ENCODE data around the gene TLL2.

TLL2 gene

GRCh38 chr10:96505150-96506136 is 8.3 kb downstream of the TLL2 start:
- no peak for FAIRE-seq

GRCh38 chr10:96502561-96503282 is 11.0 kb downstream of the TLL2 start:
- no peak for FAIRE-seq

- FAIRE-seq: no peak
Observed at GRCh38 chr10:96501985-96502384, 11.7 kb downstream of the TLL2 start.

GRCh38 chr10:96500519-96500918 is 13.2 kb downstream of the TLL2 start:
- no peak for FAIRE-seq

GRCh38 chr10:96500050-96500449 is 13.7 kb downstream of the TLL2 start:
- FAIRE-seq: no peak

- no peak for FAIRE-seq
Observed at GRCh38 chr10:96497391-96497790, 16.3 kb downstream of the TLL2 start.

GRCh38 chr10:96496281-96496925 is 17.3 kb downstream of the TLL2 start:
- FAIRE-seq: no peak

- no peak for FAIRE-seq
Observed at GRCh38 chr10:96495544-96495943, 18.2 kb downstream of the TLL2 start.

- no peak for FAIRE-seq
Observed at GRCh38 chr10:96494694-96495093, 19.0 kb downstream of the TLL2 start.

GRCh38 chr10:96493871-96494525 is 19.7 kb downstream of the TLL2 start:
- no peak for FAIRE-seq

- no peak for FAIRE-seq
Observed at GRCh38 chr10:96493254-96493653, 20.5 kb downstream of the TLL2 start.

- FAIRE-seq: no peak
Observed at GRCh38 chr10:96491303-96491702, 22.4 kb downstream of the TLL2 start.

- FAIRE-seq: no peak
Observed at GRCh38 chr10:96488161-96488935, 25.4 kb downstream of the TLL2 start.

GRCh38 chr10:96482815-96483588 is 30.7 kb downstream of the TLL2 start:
- FAIRE-seq: no peak

GRCh38 chr10:96478355-96478754 is 35.4 kb downstream of the TLL2 start:
- no peak for FAIRE-seq

- FAIRE-seq: no peak
Observed at GRCh38 chr10:96473866-96474265, 39.9 kb downstream of the TLL2 start.

GRCh38 chr10:96470116-96470743 is 43.5 kb downstream of the TLL2 start:
- no peak for FAIRE-seq

GRCh38 chr10:96468845-96469244 is 44.9 kb downstream of the TLL2 start:
- FAIRE-seq: no peak

- FAIRE-seq: no peak
Observed at GRCh38 chr10:96465599-96465998, 48.1 kb downstream of the TLL2 start.

- no peak for FAIRE-seq
Observed at GRCh38 chr10:96463562-96463961, 50.2 kb downstream of the TLL2 start.

All from TTC549 (cell line).